ENCODE data around the gene FAAH. TPM values are rescaled to one million over a fixed set of nuclear protein-coding genes. Genes with fewer than 3 reads are reported as not detected.

The FAAH gene
- total and polyA plus RNA-seq, 2 of the 13 experiments (the other 11 are each of a cell fraction or from before 2014, with no cell fraction given), result 5.4 to 11.0 TPM

GRCh38 chr1:46394108-46394871, at the start of gene FAAH (continued):
- no peak; the same call in 1 of the 2 replicates for TF ChIP-seq ZZZ3 (CRISPR knock-in tag; IDR thresholded peaks at IDR 0.05; ENCODE audit: borderline replicate concordance)
- peak; percentile 58; the same call in 1 of the 2 replicates for TF ChIP-seq CREBL2 (CRISPR knock-in tag; IDR thresholded peaks at IDR 0.05; ENCODE audit: borderline replicate concordance)
- peak; percentile 51 for TF ChIP-seq HNRNPK (IDR thresholded peaks at IDR 0.05; ENCODE audit: low read depth, low read length, poor library complexity, severe bottlenecking)
- TF ChIP-seq AKAP8 (CRISPR knock-in tag; IDR thresholded peaks at IDR 0.05), result no peak
- TF ChIP-seq PHF8 (CRISPR knock-in tag; IDR thresholded peaks at IDR 0.05), result peak; percentile 74
- TF ChIP-seq NCOA5 (CRISPR knock-in tag; IDR thresholded peaks at IDR 0.05), result no peak
- peak; percentile 80 for TF ChIP-seq ZNF430 (CRISPR knock-in tag; IDR thresholded peaks at IDR 0.05)
- no peak for TF ChIP-seq RORA (CRISPR knock-in tag; IDR thresholded peaks at IDR 0.05)
- TF ChIP-seq ZNF276 (CRISPR knock-in tag; IDR thresholded peaks at IDR 0.05; ENCODE audit: low read depth), result peak; percentile 80
- TF ChIP-seq ONECUT2 (CRISPR knock-in tag; IDR thresholded peaks at IDR 0.05), result peak; percentile 59
- TF ChIP-seq ZKSCAN5 (CRISPR knock-in tag; IDR thresholded peaks at IDR 0.05), result no peak
- TF ChIP-seq ZNF563 (CRISPR knock-in tag; IDR thresholded peaks at IDR 0.05), result peak; percentile 97
- peak; percentile 55 for TF ChIP-seq RARA (CRISPR knock-in tag; IDR thresholded peaks at IDR 0.05)
- no peak for TF ChIP-seq ATF1 (CRISPR knock-in tag; IDR thresholded peaks at IDR 0.05)
- no peak; the same call in 1 of the 2 replicates for TF ChIP-seq DNMT1 (CRISPR knock-in tag; IDR thresholded peaks at IDR 0.05)
- TF ChIP-seq HES4 (CRISPR knock-in tag; IDR thresholded peaks at IDR 0.05; ENCODE audit: borderline replicate concordance), result peak; percentile 94
- TF ChIP-seq HMGXB4 (CRISPR knock-in tag; IDR thresholded peaks at IDR 0.05; ENCODE audit: borderline replicate concordance in 1 of 2, low read depth in 1 of 2), result peak; percentile 57 to 70; a peak in 2 of 4 replicates
- TF ChIP-seq ZNF564 (CRISPR knock-in tag; IDR thresholded peaks at IDR 0.05), result peak; percentile 85; the same call in 1 of the 2 replicates
- TF ChIP-seq RFX1 (IDR thresholded peaks at IDR 0.05), result no peak
- TF ChIP-seq ZNF850 (CRISPR knock-in tag; conservative IDR thresholded peaks at IDR 0.05), result no peak
- TF ChIP-seq ZNF619 (CRISPR knock-in tag; IDR thresholded peaks at IDR 0.05), result no peak
- 0 out of 2 replicates have a peak, but pooled peaks have one; percentile 4 for TF ChIP-seq PRDM10 (CRISPR knock-in tag; IDR thresholded peaks at IDR 0.05; ENCODE audit: low read depth)
- peak; percentile 65; the same call in 1 of the 2 replicates for TF ChIP-seq RXRB (CRISPR knock-in tag; IDR thresholded peaks at IDR 0.05; ENCODE audit: borderline replicate concordance)
